Measurements from ENCODE around the gene FEZ2.
"Not testable (repeated sequence)": the region's sequence is repeated elsewhere in the genome, so short reads cannot be mapped to it uniquely, and the experiment has no call there.

FEZ2 gene

GRCh38 chr2:36597532-36598377, at the start of gene FEZ2:
FEZ2 (minus strand) TSS chr2:36598168; CDS start chr2:36598142, 26 bp downstream.
- FAIRE-seq, result no peak

GRCh38 chr2:36634981-36635597, 37.1 kb upstream of the FEZ2 start:
- FAIRE-seq, result no peak

- no peak for FAIRE-seq
These were observed 35.6 kb upstream of the FEZ2 start for GRCh38 chr2:36633470-36634092.

GRCh38 chr2:36626756-36627155, 28.8 kb upstream of the FEZ2 start:
- no peak for FAIRE-seq

- no peak for FAIRE-seq
These were observed 28.1 kb upstream of the FEZ2 start for GRCh38 chr2:36626071-36626470.

GRCh38 chr2:36625304-36625703, 27.3 kb upstream of the FEZ2 start:
- FAIRE-seq, result no peak

- no peak for FAIRE-seq
These were observed 22.4 kb upstream of the FEZ2 start for GRCh38 chr2:36620321-36620720.

- no peak for FAIRE-seq
These were observed 20.4 kb upstream of the FEZ2 start for GRCh38 chr2:36618381-36618780.

- no peak for FAIRE-seq
These were observed 19.0 kb upstream of the FEZ2 start for GRCh38 chr2:36616947-36617346.

- FAIRE-seq, result no peak
These were observed 17.3 kb upstream of the FEZ2 start for GRCh38 chr2:36615222-36615621.

- no peak for FAIRE-seq
These were observed 15.8 kb upstream of the FEZ2 start for GRCh38 chr2:36613801-36614200.

- FAIRE-seq, result no peak
These were observed 13.5 kb upstream of the FEZ2 start for GRCh38 chr2:36611316-36611990.

- no peak for FAIRE-seq
These were observed 11.5 kb upstream of the FEZ2 start for GRCh38 chr2:36609507-36609906.

- no peak for FAIRE-seq
These were observed 10.0 kb upstream of the FEZ2 start for GRCh38 chr2:36607947-36608346.

GRCh38 chr2:36606925-36607324, 9.0 kb upstream of the FEZ2 start:
- no peak for FAIRE-seq

- no peak for FAIRE-seq
These were observed 7.3 kb upstream of the FEZ2 start for GRCh38 chr2:36605273-36605672.

GRCh38 chr2:36603629-36604028, 5.7 kb upstream of the FEZ2 start:
- not testable (repeated sequence) for FAIRE-seq

GRCh38 chr2:36597003-36597531, 901 bp downstream of the FEZ2 start:
- FAIRE-seq, result no peak

GRCh38 chr2:36596397-36596796, 1.6 kb downstream of the FEZ2 start:
- no peak for FAIRE-seq

- FAIRE-seq, result no peak
These were observed 3.1 kb downstream of the FEZ2 start for GRCh38 chr2:36594849-36595248.

- FAIRE-seq, result no peak
These were observed 8.7 kb downstream of the FEZ2 start for GRCh38 chr2:36589230-36589630.

- no peak for FAIRE-seq
These were observed 10.4 kb downstream of the FEZ2 start for GRCh38 chr2:36587556-36587955.

GRCh38 chr2:36587101-36587500, 10.9 kb downstream of the FEZ2 start:
- FAIRE-seq, result no peak

Measured in colon (tissue), 2 donors.